ENCODE results near the gene VEGFB.

- TF ChIP-seq CTCF (IDR thresholded peaks at IDR 0.05) (no peak), POLR2A (IDR thresholded peaks at IDR 0.05) (no peak)
These were observed 44.3 kb downstream of the VEGFB start for GRCh38 chr11:64278576-64279190.

Data from Peyer's patch (tissue), 4 donors.